Heart left ventricle (tissue), 13 donors: ENCODE measurements around the gene RNF225.

ENCODE experiments used
- POLR2A ChIP-seq, 2 donors: fragments of 450-650 bp; IDR thresholded peaks; one replicate each; pipeline ENCODE4 v1.6.1; 2017; ENCODE audit warnings: antibody characterized with exemption in 2 of 2, mild to moderate bottlenecking in 2 of 2, moderate library complexity in 2 of 2
- TF ChIP-seq, protein P1 (sequence below), 12 donors: fragments of 200-600 bp; sonication (generic) in 4 of 12; IDR thresholded peaks; one replicate each; pipeline versions ENCODE4 v1.5.0 to v1.8.0; 2018 to 2022; ENCODE audit warnings: antibody characterized with exemption in 12 of 12, mild to moderate bottlenecking in 5 of 12
- donor health status: ischemic (EF 13 %, LVEDD 7.1; RV severe dilation, severe dysfunction).
- donor health status: DM: no; HTN: yes; CAD: no.
- donor health status: DM: no; HTN: no; CAD: no.
- donor health status: ischemic (EF 25% LVEDD 6.9; RV normal size, moderate dysfunction).
- donor health status: ischemic (EF 25% LVEDD 5.7; RV mildly dilated, moderate dysfunction).
- donor health status: ischemic (EF 35%, LVEDD 5.7; RV mildly dilated, moderate dysfunction).
- donor health status: nonischemic (EF 11% LVEDD 7.7; RV severe dilation, severe dysfunction).
- donor health status: DM: yes; HTN: yes; CAD: no.
- donor health status: PGD.
- donor health status: ischemic (EF 29% LVEDD 5.4; RV normal size, mild dysfunction).
- donor health status: nonischemic (EF 23%, LVEDD 6.1; RV moderate dilation, normal function).

DNA sequence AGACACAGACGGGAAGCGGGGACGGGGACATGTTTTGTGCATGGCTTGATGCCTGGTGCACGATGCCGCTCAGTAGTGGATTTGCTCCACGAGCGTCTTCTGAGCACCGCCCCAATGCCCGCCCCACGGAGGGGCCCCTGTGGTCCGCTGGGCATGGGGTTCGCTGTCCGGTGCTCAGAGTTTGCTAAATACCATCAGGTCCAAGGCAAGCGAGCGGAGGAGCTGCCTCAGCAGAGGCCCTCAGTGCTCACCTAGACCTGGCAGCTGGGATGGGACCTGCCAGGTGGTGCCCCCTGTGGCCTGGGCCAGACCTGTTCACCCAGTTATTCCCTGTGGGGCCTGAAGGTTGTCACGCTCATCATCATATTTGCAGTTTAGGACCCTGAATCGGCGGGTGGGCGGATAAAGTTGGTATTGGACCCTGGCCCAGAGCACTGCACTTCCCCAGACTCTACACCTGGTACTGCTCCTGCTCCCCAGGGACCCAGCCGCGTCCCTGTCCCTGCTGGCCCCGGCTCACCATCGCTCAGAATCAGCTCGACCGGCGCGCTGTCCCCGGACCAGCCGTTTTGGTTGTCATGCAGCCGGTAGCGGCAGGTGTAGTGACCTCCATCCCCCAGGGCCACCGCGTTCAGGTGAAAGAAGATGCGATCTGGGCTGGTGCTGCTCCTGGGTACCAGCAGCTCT lies 44.4 kb upstream of the RNF225 start:
- TF ChIP-seq, protein P1, sequence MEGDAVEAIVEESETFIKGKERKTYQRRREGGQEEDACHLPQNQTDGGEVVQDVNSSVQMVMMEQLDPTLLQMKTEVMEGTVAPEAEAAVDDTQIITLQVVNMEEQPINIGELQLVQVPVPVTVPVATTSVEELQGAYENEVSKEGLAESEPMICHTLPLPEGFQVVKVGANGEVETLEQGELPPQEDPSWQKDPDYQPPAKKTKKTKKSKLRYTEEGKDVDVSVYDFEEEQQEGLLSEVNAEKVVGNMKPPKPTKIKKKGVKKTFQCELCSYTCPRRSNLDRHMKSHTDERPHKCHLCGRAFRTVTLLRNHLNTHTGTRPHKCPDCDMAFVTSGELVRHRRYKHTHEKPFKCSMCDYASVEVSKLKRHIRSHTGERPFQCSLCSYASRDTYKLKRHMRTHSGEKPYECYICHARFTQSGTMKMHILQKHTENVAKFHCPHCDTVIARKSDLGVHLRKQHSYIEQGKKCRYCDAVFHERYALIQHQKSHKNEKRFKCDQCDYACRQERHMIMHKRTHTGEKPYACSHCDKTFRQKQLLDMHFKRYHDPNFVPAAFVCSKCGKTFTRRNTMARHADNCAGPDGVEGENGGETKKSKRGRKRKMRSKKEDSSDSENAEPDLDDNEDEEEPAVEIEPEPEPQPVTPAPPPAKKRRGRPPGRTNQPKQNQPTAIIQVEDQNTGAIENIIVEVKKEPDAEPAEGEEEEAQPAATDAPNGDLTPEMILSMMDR (IDR thresholded peaks at IDR 0.05) = no peak
- TF ChIP-seq POLR2A (IDR thresholded peaks at IDR 0.05) = no peak
